ENCODE results near the gene ENO4.

The ENO4 gene

DNA sequence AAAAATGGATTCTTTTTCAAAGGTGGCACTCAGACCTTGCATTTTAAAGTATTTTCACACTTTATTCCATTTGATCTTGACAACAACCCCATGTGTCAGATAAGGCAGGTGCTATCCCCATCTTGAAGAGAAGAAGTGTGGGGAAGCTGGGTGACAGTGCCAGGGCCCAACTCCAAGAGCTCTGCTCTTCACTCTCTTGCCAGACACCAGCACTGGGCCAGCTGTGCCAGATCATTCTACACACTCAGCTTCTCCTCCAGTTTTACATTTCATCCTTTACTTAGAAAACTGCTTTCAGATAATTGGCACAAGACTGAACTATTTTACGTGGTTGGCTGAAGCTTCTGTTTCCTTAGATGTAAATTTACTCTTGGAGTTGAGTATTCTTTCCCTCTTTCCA lies 64.4 kb downstream of the ENO4 start:
- no peak for DNase-seq (ENCODE audit: low read depth, low spot score)

DNA sequence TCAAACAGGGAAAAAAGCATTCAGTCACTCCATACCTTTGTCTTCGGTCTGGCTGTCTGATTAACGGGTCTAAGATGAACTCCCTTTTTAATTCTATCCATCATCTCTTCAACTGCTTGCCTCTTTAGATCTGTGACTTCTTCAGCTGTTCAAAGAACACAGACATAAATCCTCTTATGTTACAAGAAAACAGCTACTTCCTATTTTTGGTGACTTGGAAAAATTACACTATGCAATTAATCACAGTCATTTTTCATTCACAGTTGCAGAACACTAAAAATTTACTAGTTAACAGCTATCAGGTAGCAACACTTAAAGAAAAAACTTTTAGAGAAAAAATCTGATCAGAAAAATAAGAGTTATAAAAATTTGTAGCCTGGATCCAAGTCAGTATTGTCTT lies 66.0 kb downstream of the ENO4 start:
- DNase-seq (ENCODE audit: low read depth, low spot score), result no peak

DNA sequence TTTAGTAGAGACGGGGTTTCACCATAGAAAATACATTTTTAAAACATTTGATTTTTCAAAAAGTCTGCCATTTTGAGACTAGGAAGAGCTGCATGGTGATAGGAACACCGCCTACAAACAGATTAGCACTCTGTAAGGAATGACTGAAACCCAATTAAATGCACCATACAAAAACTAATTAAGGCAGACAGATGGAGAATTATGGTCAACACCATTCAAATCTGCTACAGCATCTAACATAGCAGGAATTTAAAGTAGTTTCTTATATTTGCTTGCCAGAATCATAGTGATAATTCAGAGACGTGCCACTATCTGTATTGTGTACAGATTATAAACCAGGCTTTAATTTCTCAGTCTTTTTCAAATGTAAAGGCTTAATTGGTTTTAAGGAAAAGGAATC lies 68.2 kb downstream of the ENO4 start:
- DNase-seq (ENCODE audit: low read depth, low spot score), result no peak

DNA sequence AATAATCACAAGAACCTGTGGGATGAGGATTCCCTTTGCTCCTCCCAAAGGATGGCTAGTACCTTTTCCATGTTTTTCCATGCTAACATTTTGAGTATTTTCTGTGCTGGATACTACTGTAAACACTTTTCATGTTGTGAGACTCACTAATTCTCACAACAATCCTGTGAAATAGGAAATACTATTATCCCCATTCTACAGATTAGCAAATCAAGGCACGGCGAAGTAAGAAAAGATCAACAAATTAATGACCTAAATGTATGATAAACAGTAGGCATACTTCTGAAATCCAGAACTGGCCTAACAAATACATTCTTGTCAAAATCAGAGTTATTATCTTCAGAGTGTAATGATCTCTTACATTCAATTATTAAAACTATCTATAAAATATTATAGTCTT lies 69.3 kb downstream of the ENO4 start:
- no peak for DNase-seq (ENCODE audit: low read depth, low spot score)

DNA sequence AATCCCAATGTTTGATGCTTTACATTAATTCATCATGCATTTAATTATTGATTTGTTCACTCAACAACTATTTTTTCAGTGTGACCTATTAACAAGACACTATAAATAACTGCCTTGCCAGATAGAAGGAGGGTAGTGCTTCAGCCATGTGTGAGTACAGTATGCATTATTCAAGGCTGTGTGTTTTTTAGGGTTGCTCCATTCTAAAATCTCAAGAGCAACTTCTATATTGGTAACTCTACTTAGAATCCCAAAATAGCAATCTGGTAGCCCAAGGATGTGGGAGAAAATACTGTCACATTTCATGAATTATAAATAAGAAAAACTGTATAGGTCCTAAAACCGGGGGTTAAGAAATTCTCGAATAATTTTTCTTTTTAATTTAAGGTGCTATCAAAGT lies 69.9 kb downstream of the ENO4 start:
- no peak for DNase-seq (ENCODE audit: low read depth, low spot score)

DNA sequence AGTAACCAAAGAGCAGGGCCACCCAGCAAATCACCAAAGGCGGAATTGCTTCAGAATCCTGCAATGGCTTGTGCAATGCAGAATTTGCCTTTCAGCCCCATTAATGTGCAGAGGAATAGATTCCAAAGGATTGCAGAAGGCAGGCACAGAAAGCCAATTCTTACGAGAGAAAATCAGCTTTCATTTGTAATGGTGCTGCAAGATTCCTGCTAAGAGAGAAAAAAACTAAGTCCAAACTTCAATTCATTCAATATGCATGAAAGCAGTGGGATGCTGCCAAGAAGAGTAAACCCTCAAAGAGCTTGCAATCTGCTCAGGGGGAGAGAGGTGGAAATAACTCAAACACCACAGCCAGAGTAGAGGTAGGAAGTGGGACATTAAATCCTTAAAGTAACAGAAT lies 70.4 kb downstream of the ENO4 start:
- DNase-seq (ENCODE audit: low read depth, low spot score), result no peak

DNA sequence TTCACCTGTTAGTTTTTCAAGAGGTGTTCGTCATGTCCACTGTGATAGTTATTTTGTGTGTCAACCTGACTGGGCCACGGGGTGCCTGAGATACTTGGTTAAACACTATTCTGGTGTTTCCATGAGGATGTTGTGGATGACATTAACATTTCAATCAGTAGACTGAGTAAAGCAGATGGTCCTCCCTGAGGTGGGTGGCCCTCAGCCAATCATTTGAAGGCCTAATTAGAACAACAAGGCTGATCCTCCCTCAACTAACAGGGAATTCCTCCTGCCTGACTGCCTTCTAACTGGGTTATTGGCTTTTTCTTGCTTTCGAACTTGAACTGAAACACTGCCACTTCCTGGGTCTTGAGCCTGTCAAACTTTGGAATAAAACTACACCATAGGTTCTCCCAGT lies 75.8 kb downstream of the ENO4 start:
- no peak for DNase-seq (ENCODE audit: low read depth, low spot score)

DNA sequence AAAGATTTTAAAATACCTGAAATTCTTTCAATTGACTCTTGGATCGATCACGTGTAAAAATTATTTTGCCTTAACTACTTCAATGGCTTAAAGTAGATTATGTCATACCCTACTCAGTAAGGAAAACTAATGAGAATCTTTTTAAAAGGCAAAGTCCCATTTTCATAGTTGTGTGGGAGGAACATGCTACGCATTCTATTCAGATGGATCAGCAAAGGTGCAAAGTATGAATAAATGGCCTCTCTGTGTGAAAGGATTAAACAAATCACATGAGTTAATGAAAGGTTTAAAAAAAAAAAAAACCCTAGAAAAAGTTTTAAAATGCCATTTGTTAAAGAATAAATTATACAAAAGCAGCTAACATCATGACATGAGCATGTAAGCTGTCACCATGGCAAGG lies 77.1 kb downstream of the ENO4 start:
- no peak for DNase-seq (ENCODE audit: low read depth, low spot score)

DNA sequence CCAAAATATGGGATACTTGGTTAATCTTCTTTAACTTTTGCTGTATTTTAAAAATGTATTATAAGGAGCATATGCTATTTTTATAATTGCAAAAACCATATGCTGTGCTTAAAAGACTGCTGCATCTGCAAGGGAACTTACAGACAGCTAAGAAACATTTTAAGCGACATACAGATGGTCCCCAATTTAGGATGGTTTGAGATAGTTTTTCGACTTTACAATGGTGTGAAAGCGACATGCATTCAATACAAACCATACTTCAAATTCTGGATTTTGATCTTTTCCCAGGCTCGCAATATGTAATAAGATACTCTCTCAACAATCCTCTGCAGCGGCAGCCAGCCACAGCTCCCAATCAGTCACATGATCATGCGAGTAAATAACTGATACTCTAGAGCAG lies 82.5 kb downstream of the ENO4 start:
- DNase-seq (ENCODE audit: low read depth, low spot score), result no peak

Data from brain pericyte (primary cell).